Measurements from ENCODE around the gene USF3.

GRCh38 chr3:113731694-113732093 lies 35.3 kb upstream of the USF3 start:
- TF ChIP-seq EZH2 (IDR thresholded peaks at IDR 0.05) (no peak), POLR2AphosphoS5 (IDR thresholded peaks at IDR 0.05; ENCODE audit: borderline replicate concordance, low read depth, low read length) (no peak), FOXP2 (optimal IDR thresholded peaks at IDR 0.05; ENCODE audit: control extremely low read depth, extremely low read length, insufficient read depth) (no peak)

Data from SK-N-MC (cell line).